Measurements from ENCODE around the gene GRAP2. TPM values are rescaled to one million over a fixed set of nuclear protein-coding genes. Genes with fewer than 3 reads are reported as not detected.
A peak's percentile ranks its signal among the peaks of the same experiment; 100 is the strongest.

Gene GRAP2
- total RNA-seq, 1 donor from 2014 or later, result 12.3 TPM

GRCh38 chr22:39985383-39986035, 84.6 kb downstream of the GRAP2 start:
- H3K27me3 ChIP-seq, result no peaks in the 10 kb centered on the region
- H3K27ac ChIP-seq, result peak overlapping the region; percentile 26
- TF ChIP-seq CTCF (IDR thresholded peaks at IDR 0.05) (no peak), POLR2AphosphoS5 (IDR thresholded peaks at IDR 0.05; ENCODE audit: insufficient read depth in 1 of 2, low read depth in 1 of 2) (peak in 1 of 2 donors; percentile 58)
- H3K36me3 ChIP-seq, result no peaks in the 10 kb centered on the region
- H3K4me1 ChIP-seq, result no peaks in the 10 kb centered on the region
- intact Hi-C loops (cut with DNase I), result no loop called here
- no peak overlapping the region for H3K4me3 ChIP-seq
- no peaks in the 10 kb centered on the region for H3K9me3 ChIP-seq
- no peak for DNase-seq (ENCODE audit: extremely low spot score in 2 of 2)

- no peak for TF ChIP-seq CTCF (IDR thresholded peaks at IDR 0.05)
- TF ChIP-seq POLR2AphosphoS5 (IDR thresholded peaks at IDR 0.05; ENCODE audit: insufficient read depth in 1 of 2, low read depth in 1 of 2), result no peak
- no peak for TF ChIP-seq POLR2A (IDR thresholded peaks at IDR 0.05)
- no peak overlapping the region for H3K4me3 ChIP-seq
- intact Hi-C loops (cut with DNase I), result no loop called here
- H3K36me3 ChIP-seq, result no peaks in the 10 kb centered on the region
- H3K4me1 ChIP-seq, result no peaks in the 10 kb centered on the region
- no peak overlapping the region for H3K27ac ChIP-seq
- no peak for DNase-seq (ENCODE audit: extremely low spot score in 2 of 2)
- no peaks in the 10 kb centered on the region for H3K27me3 ChIP-seq
- H3K9me3 ChIP-seq, result no peaks in the 10 kb centered on the region
Measured at GRCh38 chr22:39988386-39989114, 87.7 kb downstream of the GRAP2 start.

GRCh38 chr22:39989633-39990032, 88.7 kb downstream of the GRAP2 start:
- Histone ChIP-seq H3K4me3 (no peak overlapping the region), H3K27me3 (no peaks in the 10 kb centered on the region), H3K9me3 (no peaks in the 10 kb centered on the region), H3K4me1 (peaks cover 6% of the 10 kb centered on the region), H3K36me3 (no peaks in the 10 kb centered on the region), H3K27ac (no peak overlapping the region)
- intact Hi-C loops (cut with DNase I), result no loop called here
- TF ChIP-seq POLR2A (IDR thresholded peaks at IDR 0.05), result no peak
- no peak for TF ChIP-seq CTCF (IDR thresholded peaks at IDR 0.05)
- no peak for TF ChIP-seq POLR2AphosphoS5 (IDR thresholded peaks at IDR 0.05; ENCODE audit: insufficient read depth in 1 of 2, low read depth in 1 of 2)
- no peak for DNase-seq (ENCODE audit: extremely low spot score in 2 of 2)

- no peaks in the 10 kb centered on the region for H3K27me3 ChIP-seq
- H3K4me1 ChIP-seq, result peaks cover 6% of the 10 kb centered on the region
- H3K9me3 ChIP-seq, result no peaks in the 10 kb centered on the region
- DNase-seq (ENCODE audit: extremely low spot score in 2 of 2), result no peak
- no peak overlapping the region for H3K4me3 ChIP-seq
- intact Hi-C loops (cut with DNase I), result no loop called here
- H3K36me3 ChIP-seq, result no peaks in the 10 kb centered on the region
- H3K27ac ChIP-seq, result no peak overlapping the region
- TF ChIP-seq CTCF (IDR thresholded peaks at IDR 0.05) (no peak), POLR2AphosphoS5 (IDR thresholded peaks at IDR 0.05; ENCODE audit: insufficient read depth in 1 of 2, low read depth in 1 of 2) (no peak), POLR2A (IDR thresholded peaks at IDR 0.05) (no peak)
Measured at GRCh38 chr22:39990686-39991085, 89.8 kb downstream of the GRAP2 start.

All from vagina (tissue), 2 donors.